HEK293 (cell line): ENCODE data around the gene DSCAML1.

Source experiments
- ATF2 ChIP-seq: fragments of 450-650 bp; formaldehyde crosslinking; IDR thresholded peaks from 2 replicates; pipeline ENCODE4 v1.5.1; 2016; ENCODE audit warnings: missing biosample characterization, missing genetic modification characterization, low read depth
- KLF1 ChIP-seq: fragments of 450-650 bp; formaldehyde crosslinking; IDR thresholded peaks from 2 replicates; pipeline ENCODE4 v1.5.1; 2016; ENCODE audit warnings: missing biosample characterization, missing genetic modification characterization
- PRDM1 ChIP-seq: fragments of 450-650 bp; formaldehyde crosslinking; IDR thresholded peaks from 2 replicates; pipeline ENCODE4; 2016; ENCODE audit warnings: missing biosample characterization, missing genetic modification characterization
- ZBTB20 ChIP-seq: fragments of 450-650 bp; formaldehyde crosslinking; IDR thresholded peaks from 2 replicates; pipeline ENCODE4 v1.5.1; 2016; ENCODE audit warnings: missing biosample characterization, missing genetic modification characterization
- ZBTB49 ChIP-seq: fragments of 450-650 bp; formaldehyde crosslinking; IDR thresholded peaks from 2 replicates; pipeline ENCODE4 v1.5.1; 2016; ENCODE audit warnings: missing biosample characterization, missing genetic modification characterization, low read depth
- ZBTB7A ChIP-seq: fragments of 450-650 bp; formaldehyde crosslinking; IDR thresholded peaks from 2 replicates; pipeline ENCODE4 v1.5.1; 2016; ENCODE audit warnings: low read depth, missing biosample characterization, missing genetic modification characterization
- ZNF398 ChIP-seq: fragments of 450-650 bp; formaldehyde crosslinking; IDR thresholded peaks from 2 replicates; pipeline ENCODE4 v1.5.1; 2017; ENCODE audit warnings: missing biosample characterization, missing genetic modification characterization
- ZNF510 ChIP-seq: fragments of 450-650 bp; formaldehyde crosslinking; IDR thresholded peaks from 2 replicates; pipeline ENCODE4 v1.5.1; 2018; ENCODE audit warnings: mild to moderate bottlenecking, missing genetic modification characterization, missing biosample characterization; ENCODE audit not compliant: insufficient replicate concordance
- ZNF621 ChIP-seq: fragments of 450-650 bp; formaldehyde crosslinking; IDR thresholded peaks from 2 replicates; pipeline ENCODE4 v1.5.1; 2017; ENCODE audit warnings: missing biosample characterization, missing genetic modification characterization
- ZNF658 ChIP-seq: fragments of 450-650 bp; formaldehyde crosslinking; IDR thresholded peaks from 2 replicates; pipeline ENCODE4; 2016; ENCODE audit warnings: missing biosample characterization, missing genetic modification characterization
- TF ChIP-seq, protein P1 (sequence below): fragments of 450-650 bp; formaldehyde crosslinking; IDR thresholded peaks from 2 replicates; pipeline ENCODE4 v1.5.1; 2016; ENCODE audit warnings: missing biosample characterization, missing genetic modification characterization
- TF ChIP-seq, protein P2 (sequence below): sonication (generic); formaldehyde crosslinking; IDR thresholded peaks from 2 replicates; pipeline ENCODE4 v1.8.1; 2022; ENCODE audit warnings: mild to moderate bottlenecking, moderate library complexity, missing genetic modification reagents
- TF ChIP-seq, protein P3 (sequence below): fragments of 450-650 bp; formaldehyde crosslinking; IDR thresholded peaks from 2 replicates; pipeline ENCODE4 v1.5.1; 2016; ENCODE audit warnings: missing biosample characterization, missing genetic modification characterization

- no peak for TF ChIP-seq KLF1 (tag by site-specific recombination)
- TF ChIP-seq ZBTB20 (tag by site-specific recombination): no peak
- TF ChIP-seq, protein P1, sequence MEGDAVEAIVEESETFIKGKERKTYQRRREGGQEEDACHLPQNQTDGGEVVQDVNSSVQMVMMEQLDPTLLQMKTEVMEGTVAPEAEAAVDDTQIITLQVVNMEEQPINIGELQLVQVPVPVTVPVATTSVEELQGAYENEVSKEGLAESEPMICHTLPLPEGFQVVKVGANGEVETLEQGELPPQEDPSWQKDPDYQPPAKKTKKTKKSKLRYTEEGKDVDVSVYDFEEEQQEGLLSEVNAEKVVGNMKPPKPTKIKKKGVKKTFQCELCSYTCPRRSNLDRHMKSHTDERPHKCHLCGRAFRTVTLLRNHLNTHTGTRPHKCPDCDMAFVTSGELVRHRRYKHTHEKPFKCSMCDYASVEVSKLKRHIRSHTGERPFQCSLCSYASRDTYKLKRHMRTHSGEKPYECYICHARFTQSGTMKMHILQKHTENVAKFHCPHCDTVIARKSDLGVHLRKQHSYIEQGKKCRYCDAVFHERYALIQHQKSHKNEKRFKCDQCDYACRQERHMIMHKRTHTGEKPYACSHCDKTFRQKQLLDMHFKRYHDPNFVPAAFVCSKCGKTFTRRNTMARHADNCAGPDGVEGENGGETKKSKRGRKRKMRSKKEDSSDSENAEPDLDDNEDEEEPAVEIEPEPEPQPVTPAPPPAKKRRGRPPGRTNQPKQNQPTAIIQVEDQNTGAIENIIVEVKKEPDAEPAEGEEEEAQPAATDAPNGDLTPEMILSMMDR (tag by site-specific recombination): no peak
- TF ChIP-seq ZBTB49 (tag by site-specific recombination): no peak
- TF ChIP-seq ZNF398 (tag by site-specific recombination): no peak
- TF ChIP-seq, protein P2, sequence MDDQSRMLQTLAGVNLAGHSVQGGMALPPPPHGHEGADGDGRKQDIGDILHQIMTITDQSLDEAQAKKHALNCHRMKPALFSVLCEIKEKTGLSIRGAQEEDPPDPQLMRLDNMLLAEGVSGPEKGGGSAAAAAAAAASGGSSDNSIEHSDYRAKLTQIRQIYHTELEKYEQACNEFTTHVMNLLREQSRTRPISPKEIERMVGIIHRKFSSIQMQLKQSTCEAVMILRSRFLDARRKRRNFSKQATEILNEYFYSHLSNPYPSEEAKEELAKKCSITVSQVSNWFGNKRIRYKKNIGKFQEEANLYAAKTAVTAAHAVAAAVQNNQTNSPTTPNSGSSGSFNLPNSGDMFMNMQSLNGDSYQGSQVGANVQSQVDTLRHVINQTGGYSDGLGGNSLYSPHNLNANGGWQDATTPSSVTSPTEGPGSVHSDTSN: no peak
- TF ChIP-seq ZNF621 (tag by site-specific recombination): no peak
- TF ChIP-seq ZBTB7A (tag by site-specific recombination): no peak
- no peak for TF ChIP-seq ATF2 (tag by site-specific recombination)
- TF ChIP-seq ZNF510 (tag by site-specific recombination): no peak
- TF ChIP-seq PRDM1: no peak
- TF ChIP-seq ZNF658 (tag by site-specific recombination): no peak
- TF ChIP-seq, protein P3, sequence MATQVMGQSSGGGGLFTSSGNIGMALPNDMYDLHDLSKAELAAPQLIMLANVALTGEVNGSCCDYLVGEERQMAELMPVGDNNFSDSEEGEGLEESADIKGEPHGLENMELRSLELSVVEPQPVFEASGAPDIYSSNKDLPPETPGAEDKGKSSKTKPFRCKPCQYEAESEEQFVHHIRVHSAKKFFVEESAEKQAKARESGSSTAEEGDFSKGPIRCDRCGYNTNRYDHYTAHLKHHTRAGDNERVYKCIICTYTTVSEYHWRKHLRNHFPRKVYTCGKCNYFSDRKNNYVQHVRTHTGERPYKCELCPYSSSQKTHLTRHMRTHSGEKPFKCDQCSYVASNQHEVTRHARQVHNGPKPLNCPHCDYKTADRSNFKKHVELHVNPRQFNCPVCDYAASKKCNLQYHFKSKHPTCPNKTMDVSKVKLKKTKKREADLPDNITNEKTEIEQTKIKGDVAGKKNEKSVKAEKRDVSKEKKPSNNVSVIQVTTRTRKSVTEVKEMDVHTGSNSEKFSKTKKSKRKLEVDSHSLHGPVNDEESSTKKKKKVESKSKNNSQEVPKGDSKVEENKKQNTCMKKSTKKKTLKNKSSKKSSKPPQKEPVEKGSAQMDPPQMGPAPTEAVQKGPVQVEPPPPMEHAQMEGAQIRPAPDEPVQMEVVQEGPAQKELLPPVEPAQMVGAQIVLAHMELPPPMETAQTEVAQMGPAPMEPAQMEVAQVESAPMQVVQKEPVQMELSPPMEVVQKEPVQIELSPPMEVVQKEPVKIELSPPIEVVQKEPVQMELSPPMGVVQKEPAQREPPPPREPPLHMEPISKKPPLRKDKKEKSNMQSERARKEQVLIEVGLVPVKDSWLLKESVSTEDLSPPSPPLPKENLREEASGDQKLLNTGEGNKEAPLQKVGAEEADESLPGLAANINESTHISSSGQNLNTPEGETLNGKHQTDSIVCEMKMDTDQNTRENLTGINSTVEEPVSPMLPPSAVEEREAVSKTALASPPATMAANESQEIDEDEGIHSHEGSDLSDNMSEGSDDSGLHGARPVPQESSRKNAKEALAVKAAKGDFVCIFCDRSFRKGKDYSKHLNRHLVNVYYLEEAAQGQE (tag by site-specific recombination): no peak
These were observed 552 bp downstream of the DSCAML1 start for GRCh38 chr11:117796456-117796871.
